ENCODE results near the gene MTX2. TPM values are rescaled to one million over a fixed set of nuclear protein-coding genes. Genes with fewer than 3 reads are reported as not detected.
"Not testable (repeated sequence)": the region's sequence is repeated elsewhere in the genome, so short reads cannot be mapped to it uniquely, and the experiment has no call there.

Gene MTX2
- total RNA-seq, 2 experiments from 2014 or later = 22.6 to 28.6 TPM

GRCh38 chr2:176331646-176332045, 62.4 kb downstream of the MTX2 start:
- POLR2A ChIA-PET = no interaction called here
- no peak overlapping the region for H3K27ac Mint-ChIP-seq
- H3K27me3 Mint-ChIP-seq = no peaks in the 10 kb centered on the region
- no peak for ATAC-seq
- CTCF ChIA-PET = interaction anchor here (0.7 kb wide), 1 partner anchor 124 kb away, joined by 4 read pairs; no protein-coding TSS in a partner anchor
- H3K9me3 Mint-ChIP-seq (ENCODE audit: low read depth) = no peaks in the 10 kb centered on the region
- H3K4me1 Mint-ChIP-seq = no peaks in the 10 kb centered on the region
- peaks cover 10% of the 10 kb centered on the region for H3K36me3 Mint-ChIP-seq (ENCODE audit: low read depth)
- no peak overlapping the region for H3K4me3 Mint-ChIP-seq
- DNase-seq = no peak
- intact Hi-C loops (cut with DNase I, micrococcal nuclease) = no loop called here

GRCh38 chr2:176334729-176335128, 65.5 kb downstream of the MTX2 start:
- ATAC-seq (no peak), DNase-seq (no peak)
- Mint-ChIP-seq H3K27me3 (no peaks in the 10 kb centered on the region), H3K27ac (no peak overlapping the region), H3K4me1 (no peaks in the 10 kb centered on the region), H3K36me3 (ENCODE audit: low read depth) (peaks cover 17% of the 10 kb centered on the region), H3K9me3 (ENCODE audit: low read depth) (no peaks in the 10 kb centered on the region), H3K4me3 (no peak overlapping the region)
- CTCF ChIA-PET = no interaction called here
- POLR2A ChIA-PET = no interaction called here
- intact Hi-C loops (cut with DNase I, micrococcal nuclease) = no loop called here

- no peak overlapping the region for H3K4me3 Mint-ChIP-seq
- H3K4me1 Mint-ChIP-seq = no peaks in the 10 kb centered on the region
- H3K9me3 Mint-ChIP-seq (ENCODE audit: low read depth) = no peaks in the 10 kb centered on the region
- H3K27ac Mint-ChIP-seq = no peak overlapping the region
- intact Hi-C loops (cut with DNase I, micrococcal nuclease) = no loop called here
- DNase-seq = no peak
- no peaks in the 10 kb centered on the region for H3K27me3 Mint-ChIP-seq
- peaks cover 11% of the 10 kb centered on the region for H3K36me3 Mint-ChIP-seq (ENCODE audit: low read depth)
- no peak for ATAC-seq
- POLR2A ChIA-PET = no interaction called here
- CTCF ChIA-PET = no interaction called here
Observed at GRCh38 chr2:176338395-176338794, 69.2 kb downstream of the MTX2 start.

GRCh38 chr2:176339208-176339607, 70.0 kb downstream of the MTX2 start:
- Mint-ChIP-seq H3K27me3 (no peaks in the 10 kb centered on the region), H3K27ac (no peak overlapping the region), H3K4me1 (no peaks in the 10 kb centered on the region), H3K9me3 (ENCODE audit: low read depth) (no peaks in the 10 kb centered on the region), H3K4me3 (no peak overlapping the region), H3K36me3 (ENCODE audit: low read depth) (peaks cover 11% of the 10 kb centered on the region)
- no peak for ATAC-seq
- CTCF ChIA-PET = interaction anchor here (0.6 kb wide), 1 partner anchor 244 kb away, joined by 3 read pairs; no protein-coding TSS in a partner anchor
- intact Hi-C loops (cut with DNase I, micrococcal nuclease) = no loop called here
- DNase-seq = no peak
- POLR2A ChIA-PET = no interaction called here

GRCh38 chr2:176356251-176356650, 87.0 kb downstream of the MTX2 start:
- H3K27ac Mint-ChIP-seq = no peak overlapping the region
- H3K27me3 Mint-ChIP-seq = peaks cover 12% of the 10 kb centered on the region
- no peak overlapping the region for H3K4me3 Mint-ChIP-seq
- DNase-seq = no peak
- peaks cover 1% of the 10 kb centered on the region for H3K9me3 Mint-ChIP-seq (ENCODE audit: low read depth)
- POLR2A ChIA-PET = no interaction called here
- no peak for ATAC-seq
- no peaks in the 10 kb centered on the region for H3K4me1 Mint-ChIP-seq
- intact Hi-C loops (cut with DNase I, micrococcal nuclease) = no loop called here
- peaks cover 2% of the 10 kb centered on the region for H3K36me3 Mint-ChIP-seq (ENCODE audit: low read depth)
- CTCF ChIA-PET = no interaction called here

GRCh38 chr2:176364273-176364977, 95.2 kb downstream of the MTX2 start:
- intact Hi-C loops (cut with DNase I, micrococcal nuclease) = no loop called here
- DNase-seq (no peak), ATAC-seq (no peak)
- CTCF ChIA-PET = no interaction called here
- no peak overlapping the region for H3K27ac Mint-ChIP-seq
- H3K27me3 Mint-ChIP-seq = peaks cover 14% of the 10 kb centered on the region
- no peak overlapping the region for H3K4me3 Mint-ChIP-seq
- POLR2A ChIA-PET = no interaction called here
- H3K9me3 Mint-ChIP-seq (ENCODE audit: low read depth) = no peaks in the 10 kb centered on the region
- no peaks in the 10 kb centered on the region for H3K36me3 Mint-ChIP-seq (ENCODE audit: low read depth)
- no peaks in the 10 kb centered on the region for H3K4me1 Mint-ChIP-seq

GRCh38 chr2:176368349-176368748, 99.1 kb downstream of the MTX2 start:
- no peak for DNase-seq
- no peaks in the 10 kb centered on the region for H3K4me1 Mint-ChIP-seq
- ChIA-PET CTCF (no interaction called here), POLR2A (interaction anchor here (0.5 kb wide), 1 partner anchor 1777 kb away, joined by 5 read pairs; no protein-coding TSS in a partner anchor)
- peaks cover 14% of the 10 kb centered on the region for H3K27me3 Mint-ChIP-seq
- ATAC-seq = no peak
- no peaks in the 10 kb centered on the region for H3K36me3 Mint-ChIP-seq (ENCODE audit: low read depth)
- H3K4me3 Mint-ChIP-seq = no peak overlapping the region
- no peaks in the 10 kb centered on the region for H3K9me3 Mint-ChIP-seq (ENCODE audit: low read depth)
- no peak overlapping the region for H3K27ac Mint-ChIP-seq
- intact Hi-C loops (cut with DNase I, micrococcal nuclease) = no loop called here

GRCh38 chr2:176370467-176371171, 101.4 kb downstream of the MTX2 start:
- intact Hi-C loops (cut with DNase I, micrococcal nuclease) = no loop called here
- Mint-ChIP-seq H3K4me3 (no peak overlapping the region), H3K36me3 (ENCODE audit: low read depth) (no peaks in the 10 kb centered on the region), H3K27ac (no peak overlapping the region), H3K27me3 (peaks cover 22% of the 10 kb centered on the region), H3K9me3 (ENCODE audit: low read depth) (no peaks in the 10 kb centered on the region), H3K4me1 (no peaks in the 10 kb centered on the region)
- ChIA-PET POLR2A (no interaction called here), CTCF (interaction anchor here (0.9 kb wide), 1 partner anchor 13 kb away, joined by 3 read pairs; no protein-coding TSS in a partner anchor)
- ATAC-seq (no peak), DNase-seq (no peak)

- H3K4me1 Mint-ChIP-seq; H3K9me3 Mint-ChIP-seq (ENCODE audit: low read depth); ATAC-seq; H3K4me3 Mint-ChIP-seq; DNase-seq; H3K27ac Mint-ChIP-seq; CTCF ChIA-PET; intact Hi-C loops (cut with DNase I, micrococcal nuclease); POLR2A ChIA-PET; H3K36me3 Mint-ChIP-seq (ENCODE audit: low read depth): not testable (repeated sequence)
- peaks cover 15% of the 10 kb centered on the region for H3K27me3 Mint-ChIP-seq
Observed at GRCh38 chr2:176373155-176373554, 103.9 kb downstream of the MTX2 start.

- ChIA-PET CTCF (interaction anchor here (0.6 kb wide), 1 partner anchor 214 kb away, joined by 3 read pairs; no protein-coding TSS in a partner anchor), POLR2A (no interaction called here)
- no peak for DNase-seq
- no peak overlapping the region for H3K27ac Mint-ChIP-seq
- no peaks in the 10 kb centered on the region for H3K4me1 Mint-ChIP-seq
- H3K9me3 Mint-ChIP-seq (ENCODE audit: low read depth) = peaks cover 7% of the 10 kb centered on the region
- no peak for ATAC-seq
- no peaks in the 10 kb centered on the region for H3K36me3 Mint-ChIP-seq (ENCODE audit: low read depth)
- H3K4me3 Mint-ChIP-seq = no peak overlapping the region
- peaks cover 22% of the 10 kb centered on the region for H3K27me3 Mint-ChIP-seq
- intact Hi-C loops (cut with DNase I, micrococcal nuclease) = no loop called here
Observed at GRCh38 chr2:176378323-176378722, 109.1 kb downstream of the MTX2 start.

GRCh38 chr2:176380341-176380740, 111.1 kb downstream of the MTX2 start:
- no peaks in the 10 kb centered on the region for H3K36me3 Mint-ChIP-seq (ENCODE audit: low read depth)
- H3K9me3 Mint-ChIP-seq (ENCODE audit: low read depth) = peaks cover 7% of the 10 kb centered on the region
- POLR2A ChIA-PET = no interaction called here

GRCh38 chr2:176383100-176383499, 113.9 kb downstream of the MTX2 start:
- Mint-ChIP-seq H3K4me1 (no peaks in the 10 kb centered on the region), H3K9me3 (ENCODE audit: low read depth) (peaks cover 7% of the 10 kb centered on the region), H3K27me3 (peaks cover 20% of the 10 kb centered on the region), H3K36me3 (ENCODE audit: low read depth) (no peaks in the 10 kb centered on the region), H3K27ac (no peak overlapping the region), H3K4me3 (no peak overlapping the region)
- DNase-seq (no peak), ATAC-seq (no peak)
- intact Hi-C loops (cut with DNase I, micrococcal nuclease) = no loop called here
- CTCF ChIA-PET = no interaction called here
- POLR2A ChIA-PET = no interaction called here

More at GRCh38 chr2:176380341-176380740, 111.1 kb downstream of the MTX2 start:
- Mint-ChIP-seq H3K27ac (no peak overlapping the region), H3K4me1 (no peaks in the 10 kb centered on the region), H3K4me3 (no peak overlapping the region), H3K27me3 (peaks cover 15% of the 10 kb centered on the region)
- ATAC-seq (no peak), DNase-seq (no peak)
- CTCF ChIA-PET = interaction anchor here (0.6 kb wide), 1 partner anchor 758 kb away, joined by 3 read pairs; no protein-coding TSS in a partner anchor
- intact Hi-C loops (cut with DNase I, micrococcal nuclease) = no loop called here

All from activated CD4-positive, alpha-beta T cell treated with anti-CD3 and anti-CD28 coated beads for 36 hours (primary cell).